Transverse colon (tissue), 4 donors: Measurements from ENCODE around the gene TRMT5. TPM values are rescaled to one million over a fixed set of nuclear protein-coding genes. Genes with fewer than 3 reads are reported as not detected.

Experiments used
- DNase-seq: peaks from one replicate; pipeline ENCODE4 v3.0.0-alpha.2; 2019
- H3K27ac ChIP-seq, 4 donors: fragments of 200-600 bp; sonication (generic); 2 replicates each; pipeline ENCODE4 v1.5.1; 2016 to 2018; ENCODE audit warnings: inconsistent platforms in 4 of 4
- H3K27me3 ChIP-seq: fragments of 200-600 bp; sonication (generic); 2 replicates; pipeline ENCODE4 v1.5.1; 2017; ENCODE audit warnings: inconsistent platforms
- H3K36me3 ChIP-seq, 4 donors: fragments of 200-600 bp; sonication (generic); 2 replicates each; pipeline ENCODE4 v1.5.1; 2017 to 2019; ENCODE audit warnings: inconsistent platforms in 4 of 4
- H3K4me1 ChIP-seq, 4 donors: fragments of 200-600 bp; sonication (generic); 2 replicates each; pipeline ENCODE4 v1.5.1; 2017 to 2020; ENCODE audit warnings: inconsistent platforms in 4 of 4
- H3K4me3 ChIP-seq, 4 donors: fragments of 200-600 bp; sonication (generic); 1 replicate in 1 of 4; 2 replicates in 3 of 4; pipeline versions ENCODE4 v1.5.1 to v1.6.1; 2017 to 2019; ENCODE audit warnings: inconsistent platforms in 4 of 4
- H3K9me3 ChIP-seq, 2 donors: fragments of 200-600 bp; sonication (generic); 2 replicates each; pipeline ENCODE4 v1.5.1; 2017 to 2019; ENCODE audit warnings: inconsistent platforms in 2 of 2
- CTCF ChIP-seq, 5 experiments: fragments of 200-600 bp in 3 of 5; fragments of 450-650 bp in 2 of 5; sonication (generic) in 3 of 5; IDR thresholded peaks; 1 replicate in 2 of 5; 2 replicates in 3 of 5; pipeline ENCODE4 v1.5.1; 2016 to 2017; ENCODE audit warnings: antibody characterized with exemption in 5 of 5, inconsistent platforms in 3 of 5, mild to moderate bottlenecking in 2 of 5, moderate library complexity in 1 of 5
- EP300 ChIP-seq: sonication (generic); formaldehyde crosslinking; IDR thresholded peaks from one replicate; pipeline ENCODE4 v1.6.1; 2017; ENCODE audit warnings: antibody characterized with exemption, low read depth
- POLR2A ChIP-seq: fragments of 450-650 bp; IDR thresholded peaks from one replicate; pipeline ENCODE4 v1.6.1; 2016; ENCODE audit warnings: antibody characterized with exemption, mild to moderate bottlenecking, moderate library complexity
- POLR2AphosphoS5 ChIP-seq, 3 donors: sonication (generic); formaldehyde crosslinking; IDR thresholded peaks; one replicate each; pipeline ENCODE4 v1.6.1; 2016; ENCODE audit warnings: antibody characterized with exemption in 3 of 3
- WGBS, 2 donors: methylation state at CpG; one replicate each; pipeline ENCODE4 v1.1.5; 2018; ENCODE audit warnings: low coverage in 1 of 2; 5-methylcytosine and 5-hydroxymethylcytosine counted together
- in situ Hi-C, 4 donors: fragments of 200-750 bp; cut with MboI; loops; one replicate each; pipeline versions ENCODE4 v1.15.0 to v1.15.1; 2017; ENCODE audit warnings: low sequenced_read_pairs in 3 of 4, low pct_ligation_motif_present in 1 of 4, low pct_unique_long_range_greater_than_20kb in 1 of 4
- intact Hi-C: fragments of 100-400 bp; cut with DNase I; formaldehyde crosslinking; loops from one replicate; pipeline ENCODE4 v1.15.1; 2023; ENCODE audit warnings: low total_unique reads
- total RNA-seq, 4 donors: library from RNA; depleted of rRNA; stranded (reverse); fragments of >200 nt; gene quantifications; one replicate each; pipeline ENCODE4 v1.1.0, GENCODE V29; 2016

The TRMT5 gene
- total RNA-seq, 4 donors from 2014 or later, result 0.75 to 13.5 (median 6.5) TPM

DNA sequence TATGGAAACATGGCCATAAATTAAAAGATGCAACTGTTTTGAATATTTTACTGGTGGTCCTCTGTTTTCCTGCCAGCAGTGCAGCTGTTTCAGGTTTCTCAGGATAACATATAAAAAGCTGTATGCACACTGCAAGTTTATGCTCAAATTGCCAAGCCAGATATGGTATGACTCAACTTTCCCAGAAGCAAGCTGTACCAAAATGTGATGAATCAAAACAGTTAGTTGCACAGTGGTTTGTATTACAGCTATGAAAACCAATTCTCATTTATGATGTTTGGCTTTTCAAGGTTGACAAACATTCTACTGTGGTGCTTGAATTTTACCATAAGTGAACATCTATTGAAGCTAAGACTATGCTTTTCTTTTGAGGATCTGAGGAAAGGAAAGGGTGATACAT is 15.5 kb downstream of the TRMT5 start:
- H3K36me3 ChIP-seq, result no peaks in the 10 kb centered on the region
- no peak overlapping the region for H3K4me3 ChIP-seq
- no peak for DNase-seq
- TF ChIP-seq POLR2A (no peak), CTCF (IDR thresholded peaks at IDR 0.05) (no peak), EP300 (no peak), POLR2AphosphoS5 (IDR thresholded peaks at IDR 0.05) (no peak)
- no peak overlapping the region for H3K27ac ChIP-seq
- H3K27me3 ChIP-seq, result no peaks in the 10 kb centered on the region
- intact Hi-C loops, result no loop called here
- in situ Hi-C loops, result no loop called here
- no peaks in the 10 kb centered on the region for H3K9me3 ChIP-seq
- H3K4me1 ChIP-seq, result peaks cover 0 to 7% (median 1%) of the 10 kb centered on the region in 4 donors

DNA sequence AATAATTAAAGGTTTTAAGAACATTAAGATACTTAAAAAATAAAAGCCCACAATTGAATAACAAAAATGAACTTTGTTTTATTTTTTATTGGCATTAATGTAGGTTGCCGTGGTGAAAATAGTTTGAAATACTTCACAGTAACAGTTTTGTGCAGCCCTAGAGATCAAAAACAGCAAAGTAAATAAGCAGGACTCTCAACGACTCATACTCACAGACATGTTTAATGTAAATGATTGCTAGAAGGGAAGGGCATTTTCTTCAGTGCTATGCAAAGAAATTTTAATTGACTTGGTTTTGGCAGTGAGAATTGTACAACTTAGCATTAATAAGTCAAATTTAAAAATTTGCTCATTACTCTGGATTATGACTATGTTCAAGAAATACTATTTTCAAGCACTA is 16.0 kb downstream of the TRMT5 start:
- DNase-seq, result no peak
- Histone ChIP-seq H3K36me3 (no peaks in the 10 kb centered on the region), H3K27me3 (no peaks in the 10 kb centered on the region), H3K4me3 (no peak overlapping the region), H3K9me3 (no peaks in the 10 kb centered on the region), H3K27ac (no peak overlapping the region), H3K4me1 (peaks cover 0 to 7% (median 1%) of the 10 kb centered on the region in 4 donors)
- intact Hi-C loops (no loop called here), in situ Hi-C loops (no loop called here)
- TF ChIP-seq CTCF (IDR thresholded peaks at IDR 0.05) (no peak), POLR2A (no peak), EP300 (no peak), POLR2AphosphoS5 (IDR thresholded peaks at IDR 0.05) (no peak)
- WGBS, 2 donors, result 34 to 38% methylated on average over 2 of the region's 2 CpGs

DNA sequence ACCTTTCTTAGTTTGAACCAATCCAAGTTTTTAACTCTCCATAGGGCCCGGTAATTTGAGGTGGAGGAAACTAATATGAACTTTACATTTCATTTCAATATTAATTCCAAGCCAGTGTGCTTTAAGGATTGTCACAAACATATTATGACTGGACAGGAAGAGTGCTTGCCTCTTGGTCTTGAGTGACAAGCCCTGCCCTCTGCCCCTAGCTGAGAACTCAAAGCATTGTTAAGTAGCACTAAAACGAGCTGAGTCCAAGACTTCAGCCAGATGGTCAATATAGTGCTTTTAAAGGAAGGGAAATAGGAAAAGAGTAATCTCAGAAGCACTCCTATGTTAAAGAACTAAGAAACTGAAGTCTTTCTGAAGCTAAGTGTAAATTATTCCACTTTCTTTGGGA is 17.1 kb downstream of the TRMT5 start:
- H3K9me3 ChIP-seq, result peaks cover 0 to 4% of the 10 kb centered on the region in 2 donors
- H3K4me3 ChIP-seq, result no peak overlapping the region
- no peak for DNase-seq
- intact Hi-C loops, result no loop called here
- H3K27ac ChIP-seq, result no peak overlapping the region
- H3K36me3 ChIP-seq, result no peaks in the 10 kb centered on the region
- H3K27me3 ChIP-seq, result no peaks in the 10 kb centered on the region
- peaks cover 0 to 7% (median 1%) of the 10 kb centered on the region in 4 donors for H3K4me1 ChIP-seq
- TF ChIP-seq EP300, result no peak
- TF ChIP-seq POLR2AphosphoS5 (IDR thresholded peaks at IDR 0.05), result no peak
- TF ChIP-seq POLR2A, result no peak
- no peak for TF ChIP-seq CTCF (IDR thresholded peaks at IDR 0.05)
- WGBS, 2 donors, result 64 to 100% methylated on average over 1 to 2 of the region's 2 CpGs
- in situ Hi-C loops, result no loop called here

DNA sequence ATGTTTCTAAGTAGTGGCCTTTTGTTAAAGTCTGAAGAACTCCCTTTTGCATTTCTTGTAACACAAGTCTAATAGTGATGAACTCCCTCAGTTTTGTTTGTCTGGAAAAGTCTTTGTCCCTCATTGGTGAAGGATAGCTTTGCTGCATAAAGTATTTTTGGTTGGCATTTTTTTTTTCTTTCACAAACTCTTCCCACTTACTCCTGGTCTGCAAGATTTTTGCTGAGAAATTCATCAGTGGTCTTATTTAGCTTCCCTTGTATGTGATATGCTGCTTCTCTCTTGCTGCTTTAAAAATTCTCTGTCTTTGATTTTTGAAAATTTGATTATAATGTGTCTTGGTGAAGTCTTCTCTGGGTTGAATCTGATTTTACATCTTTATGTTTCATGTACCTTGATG is 22.7 kb downstream of the TRMT5 start:
- DNase-seq, result no peak
- in situ Hi-C loops (no loop called here), intact Hi-C loops (no loop called here)
- H3K4me3 ChIP-seq, result no peak overlapping the region
- peaks cover 28 to 30% of the 10 kb centered on the region in 2 donors for H3K9me3 ChIP-seq
- TF ChIP-seq POLR2AphosphoS5 (IDR thresholded peaks at IDR 0.05) (no peak), CTCF (IDR thresholded peaks at IDR 0.05) (no peak), POLR2A (no peak), EP300 (no peak)
- H3K4me1 ChIP-seq, result no peaks in the 10 kb centered on the region
- H3K27me3 ChIP-seq, result no peaks in the 10 kb centered on the region
- no peak overlapping the region for H3K27ac ChIP-seq
- no peaks in the 10 kb centered on the region for H3K36me3 ChIP-seq
